GM10248 (cell line): Measurements from ENCODE around the gene AZGP1.

Source experiments
- CTCF ChIA-PET: fragments of 300-600 bp; sonication (Branson Sonifier 250); formaldehyde crosslinking; extraction: SDS; loops from one replicate; lab custom pipeline; 2021; ENCODE audit warnings: antibody characterized with exemption; lab: Yijun Ruan, JAX
- POLR2A ChIA-PET: fragments of 350-650 bp; sonication (Branson Sonifier 250); formaldehyde crosslinking; extraction: SDS; loops from one replicate; lab custom pipeline; 2020; ENCODE audit warnings: antibody characterized with exemption; lab: Yijun Ruan, JAX
- DNase-seq: peaks from one replicate; pipeline ENCODE4 v3.0.0; 2012; ENCODE audit errors: extremely low spot score
- CTCF ChIP-seq: IDR thresholded peaks from 2 replicates; pipeline ENCODE4 v1.5.1; 2012; ENCODE audit warnings: mild to moderate bottlenecking, low read depth; ENCODE audit errors: extremely low read depth, missing control alignments, control extremely low read depth

Gene AZGP1

GRCh38 chr7:99926321-99926720 is 49.5 kb downstream of the AZGP1 start:
- CTCF ChIA-PET: no interaction called here
- DNase-seq: no peak
- POLR2A ChIA-PET: no interaction called here
- TF ChIP-seq CTCF: no peak

- DNase-seq: no peak
- TF ChIP-seq CTCF: no peak
- ChIA-PET CTCF (interaction anchor here (1.1 to 2.5 kb wide), 4 partner anchors 10 to 79 kb away, joined by 3 to 14 read pairs (median 3); no protein-coding TSS in a partner anchor), POLR2A (no interaction called here)
Observed at GRCh38 chr7:99923200-99923599, 52.6 kb downstream of the AZGP1 start.

GRCh38 chr7:99920149-99920548 is 55.7 kb downstream of the AZGP1 start:
- no peak for TF ChIP-seq CTCF
- ChIA-PET CTCF (interaction anchor here (1.2 to 5.2 kb wide), 8 partner anchors 9 to 163 kb away, joined by 3 to 26 read pairs (median 6); partner anchors contain the start of gene GJC3), POLR2A (interaction anchor here (1.2 to 1.3 kb wide), 2 partner anchors 95 to 509 kb away, joined by 3 read pairs; partner anchors contain the start of genes ZCWPW1 and ZKSCAN1)
- no peak for DNase-seq

GRCh38 chr7:99919814-99920112 is 56.1 kb downstream of the AZGP1 start:
- no peak for TF ChIP-seq CTCF
- DNase-seq: no peak
- POLR2A ChIA-PET: interaction anchor here (0.5 to 1.3 kb wide), 3 partner anchors 67 to 509 kb away, joined by 3 to 4 read pairs (median 3); partner anchors contain the start of genes ZCWPW1 and ZKSCAN1
- CTCF ChIA-PET: interaction anchor here (1.2 to 5.2 kb wide), 11 partner anchors 9 to 212 kb away, joined by 3 to 26 read pairs (median 5); partner anchors contain the start of genes GJC3 and ZKSCAN1

- peak; percentile 27 for TF ChIP-seq CTCF
- POLR2A ChIA-PET: interaction anchor here (0.5 to 1.3 kb wide), 3 partner anchors 67 to 510 kb away, joined by 3 to 4 read pairs (median 3); partner anchors contain the start of genes ZCWPW1 and ZKSCAN1
- peak; percentile 95 for DNase-seq
- CTCF ChIA-PET: interaction anchor here (0.8 to 5.2 kb wide), 16 partner anchors 10 to 213 kb away, joined by 3 to 26 read pairs (median 6); partner anchors contain the start of genes GJC3 and ZKSCAN1
Observed at GRCh38 chr7:99918959-99919813, 56.6 kb downstream of the AZGP1 start, which contains the start of gene TRIM4. Gene TRIM4, minus strand, starts transcription at chr7:99919530. Its CDS starts 129 bp downstream, at chr7:99919401.
